ENCODE results near the gene KCNG2. TPM values are rescaled to one million over a fixed set of nuclear protein-coding genes. Genes with fewer than 3 reads are reported as not detected.

Gene KCNG2
- total and polyA plus RNA-seq, 2 of the 8 experiments (the other 6 are each of a cell fraction or from before 2014, with no cell fraction given) = 0.19 to 0.74 TPM

DNA sequence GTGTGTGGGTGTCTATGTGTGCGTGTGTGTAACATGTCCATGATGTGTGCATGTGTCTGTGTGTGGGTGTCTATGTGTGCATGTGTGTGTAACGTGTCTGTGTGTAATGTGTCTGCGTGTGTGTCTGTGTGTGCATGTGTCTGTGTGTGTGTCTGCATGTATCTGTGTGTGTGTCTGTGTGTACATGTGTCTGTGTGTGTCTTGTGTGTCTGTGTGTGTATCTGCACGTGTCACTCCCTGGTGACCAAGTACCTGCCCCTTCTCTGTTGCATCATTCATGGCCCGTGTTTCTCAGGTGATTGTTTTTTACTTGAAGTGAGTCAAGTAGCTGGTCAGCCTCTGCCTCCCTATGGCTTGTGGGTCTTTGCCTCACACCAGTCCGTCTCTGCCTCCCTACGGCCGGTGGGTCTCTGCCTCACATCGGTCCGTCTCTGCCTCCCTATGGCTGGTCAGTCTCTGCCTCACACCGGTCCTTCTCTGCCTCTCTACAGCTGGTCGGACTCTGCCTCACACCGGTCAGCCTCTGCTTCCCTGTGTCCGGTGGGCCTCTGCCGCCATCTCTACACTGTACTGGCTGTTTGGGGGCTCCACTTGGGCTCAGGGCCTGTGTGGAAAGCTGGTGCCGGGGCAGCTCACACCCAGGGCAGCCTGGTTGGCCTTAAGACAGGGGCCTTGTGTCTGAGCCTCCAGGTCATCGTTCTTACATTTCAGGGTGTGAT is 31.6 kb downstream of the KCNG2 start:
- H3K4me3 ChIP-seq (ENCODE audit: extremely low read depth in 1 of 4, insufficient read depth in 2 of 4, low read depth in 3 of 4, low read length in 4 of 4) = no peak overlapping the region
- H2BK5ac ChIP-seq (ENCODE audit: low read depth, low read length) = no peak overlapping the region
- H3K79me1 ChIP-seq (ENCODE audit: low read depth, low read length) = 0 out of 2 replicates have a peak, but pooled peaks cover 3% of the 10 kb centered on the region
- H3K9ac ChIP-seq (replicated peaks in 1 of 4; ENCODE audit: extremely low read depth in 1 of 4, low read depth in 3 of 4, low read length in 3 of 4) = no peak overlapping the region
- no peak overlapping the region for H3K27ac ChIP-seq (ENCODE audit: low read depth, low read length)
- H3K4me2 ChIP-seq (ENCODE audit: insufficient read depth in 1 of 2, low read depth in 2 of 2, low read length in 2 of 2) = no peak overlapping the region
- DNase-seq (ENCODE audit: low read depth in 1 of 2, low spot score in 2 of 2) = no peak
- H3K23ac ChIP-seq (ENCODE audit: insufficient read length) = no peak overlapping the region
- no peak overlapping the region for H2AFZ ChIP-seq (ENCODE audit: low read length)
- no peaks in the 10 kb centered on the region for H3K79me2 ChIP-seq (ENCODE audit: control insufficient read depth in 1 of 2, insufficient read depth in 2 of 2, low read length in 2 of 2)
- H3K9me3 ChIP-seq (ENCODE audit: insufficient read depth in 2 of 2, low read depth in 1 of 2, low read length in 1 of 2) = peaks cover 0 to 3% of the 10 kb centered on the region in 2 experiments; a peak in 1 of 4 replicates
- no peak overlapping the region for H2BK120ac ChIP-seq (replicated peaks; ENCODE audit: low read depth, low read length)
- ChIA-PET CTCF (ENCODE audit: partially characterized antibody) (no interaction called here), POLR2A (ENCODE audit: partially characterized antibody) (no interaction called here)
- no peak overlapping the region for H2AK5ac ChIP-seq (ENCODE audit: low read depth, low read length)
- no peak overlapping the region for H4K8ac ChIP-seq (ENCODE audit: extremely low read depth, insufficient read depth, low read length)
- no peak overlapping the region for H3K18ac ChIP-seq (ENCODE audit: extremely low read depth, low read length)
- H3K4ac ChIP-seq (replicated peaks; ENCODE audit: insufficient read length, low read depth, low read length) = no peak overlapping the region
- H4K5ac ChIP-seq (ENCODE audit: insufficient read length, low read depth, low read length) = no peak overlapping the region
- FAIRE-seq = no peak
- no peaks in the 10 kb centered on the region; a peak in 1 of 7 replicates for H3K4me1 ChIP-seq (replicated peaks in 1 of 4; ENCODE audit: control insufficient read depth in 3 of 4, insufficient read depth in 4 of 4, low read length in 3 of 4)
- H3K23me2 ChIP-seq (ENCODE audit: low read depth, low read length) = peaks cover 2% of the 10 kb centered on the region; the same call in 1 of the 2 replicates
- H4K91ac ChIP-seq (replicated peaks; ENCODE audit: insufficient read length, low read length) = no peak overlapping the region
- H3K14ac ChIP-seq (ENCODE audit: insufficient read length) = no peak overlapping the region
- no peaks in the 10 kb centered on the region; a peak in 1 of 7 replicates for H3K27me3 ChIP-seq (replicated peaks in 1 of 4; ENCODE audit: control insufficient read depth in 3 of 4, extremely low read depth in 1 of 4, insufficient read depth in 3 of 4, low read length in 3 of 4)
- no peak overlapping the region for H2BK12ac ChIP-seq (ENCODE audit: low read depth, low read length)
- no peaks in the 10 kb centered on the region; a peak in 1 of 8 replicates for H3K36me3 ChIP-seq (ENCODE audit: control insufficient read depth in 2 of 4, insufficient read depth in 4 of 4, low read length in 3 of 4)
- H4K20me1 ChIP-seq (replicated peaks in 1 of 2; ENCODE audit: control insufficient read depth in 1 of 2, insufficient read depth in 2 of 2, low read length in 2 of 2) = peaks cover 0 to 4% of the 10 kb centered on the region in 2 experiments
- H2BK15ac ChIP-seq (ENCODE audit: low read length) = no peak overlapping the region
- no peak overlapping the region for H2BK20ac ChIP-seq (ENCODE audit: low read length)
- WGBS, 2 experiments (ENCODE audit: extremely low coverage in 1 of 2, insufficient coverage in 1 of 2, insufficient read length in 1 of 2, insufficient replicate concordance in 2 of 2, low coverage in 1 of 2, low lambda C conversion rate in 2 of 2, missing lambda C conversion rate in 1 of 2) = 81% methylated on average over 16 of the region's 17 CpGs; no CpG with 5 or more reads in 1 of the 2 experiments
- H3K56ac ChIP-seq (replicated peaks; ENCODE audit: insufficient read length, low read depth, low read length) = no peak overlapping the region
- TF ChIP-seq CHD2 (IDR thresholded peaks at IDR 0.05; ENCODE audit: low read length) (no peak), SIX5 (IDR thresholded peaks at IDR 0.05; ENCODE audit: low read depth, low read length) (no peak), TAF7 (optimal IDR thresholded peaks at IDR 0.05; ENCODE audit: borderline replicate concordance, low read depth, low read length) (no peak), PHF8 (conservative IDR thresholded peaks at IDR 0.05; ENCODE audit: low read depth, low read length) (no peak), EZH2 (IDR thresholded peaks at IDR 0.05; ENCODE audit: low read depth, low read length, severe bottlenecking) (no peak)
- TF ChIP-seq, protein P1, sequence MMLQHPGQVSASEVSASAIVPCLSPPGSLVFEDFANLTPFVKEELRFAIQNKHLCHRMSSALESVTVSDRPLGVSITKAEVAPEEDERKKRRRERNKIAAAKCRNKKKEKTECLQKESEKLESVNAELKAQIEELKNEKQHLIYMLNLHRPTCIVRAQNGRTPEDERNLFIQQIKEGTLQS (IDR thresholded peaks at IDR 0.05; ENCODE audit: insufficient read depth, low read depth, low read length) = no peak
- TF ChIP-seq, protein P2, sequence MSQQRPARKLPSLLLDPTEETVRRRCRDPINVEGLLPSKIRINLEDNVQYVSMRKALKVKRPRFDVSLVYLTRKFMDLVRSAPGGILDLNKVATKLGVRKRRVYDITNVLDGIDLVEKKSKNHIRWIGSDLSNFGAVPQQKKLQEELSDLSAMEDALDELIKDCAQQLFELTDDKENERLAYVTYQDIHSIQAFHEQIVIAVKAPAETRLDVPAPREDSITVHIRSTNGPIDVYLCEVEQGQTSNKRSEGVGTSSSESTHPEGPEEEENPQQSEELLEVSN (IDR thresholded peaks at IDR 0.05) = no peak
- TF ChIP-seq, protein P3, sequence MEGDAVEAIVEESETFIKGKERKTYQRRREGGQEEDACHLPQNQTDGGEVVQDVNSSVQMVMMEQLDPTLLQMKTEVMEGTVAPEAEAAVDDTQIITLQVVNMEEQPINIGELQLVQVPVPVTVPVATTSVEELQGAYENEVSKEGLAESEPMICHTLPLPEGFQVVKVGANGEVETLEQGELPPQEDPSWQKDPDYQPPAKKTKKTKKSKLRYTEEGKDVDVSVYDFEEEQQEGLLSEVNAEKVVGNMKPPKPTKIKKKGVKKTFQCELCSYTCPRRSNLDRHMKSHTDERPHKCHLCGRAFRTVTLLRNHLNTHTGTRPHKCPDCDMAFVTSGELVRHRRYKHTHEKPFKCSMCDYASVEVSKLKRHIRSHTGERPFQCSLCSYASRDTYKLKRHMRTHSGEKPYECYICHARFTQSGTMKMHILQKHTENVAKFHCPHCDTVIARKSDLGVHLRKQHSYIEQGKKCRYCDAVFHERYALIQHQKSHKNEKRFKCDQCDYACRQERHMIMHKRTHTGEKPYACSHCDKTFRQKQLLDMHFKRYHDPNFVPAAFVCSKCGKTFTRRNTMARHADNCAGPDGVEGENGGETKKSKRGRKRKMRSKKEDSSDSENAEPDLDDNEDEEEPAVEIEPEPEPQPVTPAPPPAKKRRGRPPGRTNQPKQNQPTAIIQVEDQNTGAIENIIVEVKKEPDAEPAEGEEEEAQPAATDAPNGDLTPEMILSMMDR (IDR thresholded peaks at IDR 0.05; ENCODE audit: control extremely low read depth in 1 of 3, insufficient read depth in 1 of 3, low read depth in 1 of 3, low read length in 3 of 3) = no peak

Data from H1 (cell line).